Skeletal muscle satellite cell (primary cell): ENCODE data around the gene CD9.

Experiments used
- H3K27me3 ChIP-seq: 2 replicates; pipeline ENCODE4 v1.7.0; 2013; ENCODE audit warnings: low read length; ENCODE audit not compliant: control insufficient read depth, insufficient read depth
- H3K36me3 ChIP-seq: 2 replicates; pipeline ENCODE4 v1.7.0; 2013; ENCODE audit warnings: mild to moderate bottlenecking, control low read depth, low read length; ENCODE audit not compliant: insufficient read depth
- H3K4me1 ChIP-seq: 2 replicates; pipeline ENCODE4 v1.7.0; 2013; ENCODE audit warnings: low read length; ENCODE audit not compliant: control insufficient read depth, insufficient read depth
- H3K4me2 ChIP-seq: 2 replicates; pipeline ENCODE4 v1.7.0; 2013; ENCODE audit warnings: mild to moderate bottlenecking, low read length
- H3K4me3 ChIP-seq: 2 replicates; pipeline ENCODE4 v1.7.0; 2013; ENCODE audit warnings: low read length
- H3K9ac ChIP-seq: 2 replicates; pipeline ENCODE4 v1.7.0; 2013; ENCODE audit warnings: mild to moderate bottlenecking, low read depth, low read length, moderate library complexity
- H3K9me3 ChIP-seq: replicated peaks from 2 replicates; pipeline ENCODE4 v1.7.0; 2013; ENCODE audit warnings: mild to moderate bottlenecking, control low read depth, low read length

Gene CD9

GRCh38 chr12:6229224-6230218 lies 29.3 kb downstream of the CD9 start:
- Histone ChIP-seq H3K4me2 (peak overlapping the region; percentile 61), H3K27me3 (no peaks in the 10 kb centered on the region), H3K4me1 (peaks cover 83% of the 10 kb centered on the region), H3K36me3 (peaks cover 13% of the 10 kb centered on the region), H3K4me3 (peak overlapping the region; percentile 9), H3K9me3 (no peaks in the 10 kb centered on the region), H3K9ac (peak overlapping the region; percentile 76)

- H3K9me3 ChIP-seq: no peaks in the 10 kb centered on the region
- no peaks in the 10 kb centered on the region for H3K27me3 ChIP-seq
- peak overlapping the region; percentile 61 for H3K4me2 ChIP-seq
- H3K4me1 ChIP-seq: peaks cover 73% of the 10 kb centered on the region
- peaks cover 20% of the 10 kb centered on the region for H3K36me3 ChIP-seq
- peak overlapping the region; percentile 9 for H3K4me3 ChIP-seq
- H3K9ac ChIP-seq: peak overlapping the region; percentile 76
These were observed 30.3 kb downstream of the CD9 start for GRCh38 chr12:6230321-6231110.

- peak overlapping the region; percentile 61 for H3K4me2 ChIP-seq
- peaks cover 31% of the 10 kb centered on the region for H3K36me3 ChIP-seq
- no peaks in the 10 kb centered on the region for H3K27me3 ChIP-seq
- H3K9ac ChIP-seq: no peak overlapping the region
- H3K4me3 ChIP-seq: no peak overlapping the region
- no peaks in the 10 kb centered on the region for H3K9me3 ChIP-seq
- peaks cover 62% of the 10 kb centered on the region for H3K4me1 ChIP-seq
These were observed 31.4 kb downstream of the CD9 start for GRCh38 chr12:6231359-6232268.

GRCh38 chr12:6233121-6233971 lies 33.1 kb downstream of the CD9 start:
- H3K9ac ChIP-seq: peak overlapping the region; percentile 18
- no peak overlapping the region for H3K4me2 ChIP-seq
- peaks cover 59% of the 10 kb centered on the region for H3K4me1 ChIP-seq
- peaks cover 32% of the 10 kb centered on the region for H3K36me3 ChIP-seq
- no peaks in the 10 kb centered on the region for H3K27me3 ChIP-seq
- H3K9me3 ChIP-seq: no peaks in the 10 kb centered on the region
- no peak overlapping the region for H3K4me3 ChIP-seq

- no peak overlapping the region for H3K4me2 ChIP-seq
- H3K9me3 ChIP-seq: no peaks in the 10 kb centered on the region
- H3K4me3 ChIP-seq: no peak overlapping the region
- peaks cover 51% of the 10 kb centered on the region for H3K4me1 ChIP-seq
- H3K36me3 ChIP-seq: peaks cover 37% of the 10 kb centered on the region
- no peaks in the 10 kb centered on the region for H3K27me3 ChIP-seq
- H3K9ac ChIP-seq: no peak overlapping the region
These were observed 34.0 kb downstream of the CD9 start for GRCh38 chr12:6234214-6234613.

GRCh38 chr12:6234906-6235305 lies 34.7 kb downstream of the CD9 start:
- H3K36me3 ChIP-seq: peaks cover 37% of the 10 kb centered on the region
- H3K4me1 ChIP-seq: peaks cover 44% of the 10 kb centered on the region
- no peak overlapping the region for H3K4me3 ChIP-seq
- no peaks in the 10 kb centered on the region for H3K27me3 ChIP-seq
- H3K9me3 ChIP-seq: no peaks in the 10 kb centered on the region
- H3K9ac ChIP-seq: no peak overlapping the region
- no peak overlapping the region for H3K4me2 ChIP-seq

- Histone ChIP-seq H3K9ac (no peak overlapping the region), H3K9me3 (no peaks in the 10 kb centered on the region), H3K4me2 (no peak overlapping the region), H3K4me3 (no peak overlapping the region), H3K36me3 (peaks cover 37% of the 10 kb centered on the region), H3K4me1 (peaks cover 38% of the 10 kb centered on the region), H3K27me3 (no peaks in the 10 kb centered on the region)
These were observed 35.3 kb downstream of the CD9 start for GRCh38 chr12:6235499-6235898.

- no peak overlapping the region for H3K4me3 ChIP-seq
- no peaks in the 10 kb centered on the region for H3K27me3 ChIP-seq
- peaks cover 37% of the 10 kb centered on the region for H3K36me3 ChIP-seq
- H3K9ac ChIP-seq: no peak overlapping the region
- H3K4me2 ChIP-seq: no peak overlapping the region
- peaks cover 33% of the 10 kb centered on the region for H3K4me1 ChIP-seq
- H3K9me3 ChIP-seq: no peaks in the 10 kb centered on the region
These were observed 35.9 kb downstream of the CD9 start for GRCh38 chr12:6235906-6236640.

GRCh38 chr12:6236641-6236940 lies 36.4 kb downstream of the CD9 start:
- Histone ChIP-seq H3K4me1 (peaks cover 28% of the 10 kb centered on the region), H3K36me3 (peaks cover 37% of the 10 kb centered on the region), H3K4me2 (no peak overlapping the region), H3K27me3 (no peaks in the 10 kb centered on the region), H3K4me3 (no peak overlapping the region), H3K9me3 (no peaks in the 10 kb centered on the region), H3K9ac (no peak overlapping the region)

- H3K4me3 ChIP-seq: no peak overlapping the region
- H3K27me3 ChIP-seq: no peaks in the 10 kb centered on the region
- no peak overlapping the region for H3K9ac ChIP-seq
- no peaks in the 10 kb centered on the region for H3K9me3 ChIP-seq
- H3K4me1 ChIP-seq: peaks cover 17% of the 10 kb centered on the region
- H3K36me3 ChIP-seq: peaks cover 37% of the 10 kb centered on the region
- no peak overlapping the region for H3K4me2 ChIP-seq
These were observed 37.6 kb downstream of the CD9 start for GRCh38 chr12:6237830-6238229.
